ENCODE data around the gene CIART.
"Not testable (repeated sequence)": the region's sequence is repeated elsewhere in the genome, so short reads cannot be mapped to it uniquely, and the experiment has no call there.

CIART gene

GRCh38 chr1:150309758-150310508 lies 27.6 kb downstream of the CIART start:
- DNase-seq (ENCODE audit: low spot score): no peak

- DNase-seq (ENCODE audit: low spot score): no peak
These were observed 29.4 kb downstream of the CIART start for GRCh38 chr1:150311762-150312161.

- not testable (repeated sequence) for DNase-seq (ENCODE audit: low spot score)
These were observed 32.3 kb downstream of the CIART start for GRCh38 chr1:150314691-150315090.

GRCh38 chr1:150320667-150320978 lies 38.3 kb downstream of the CIART start:
- DNase-seq (ENCODE audit: low spot score): no peak

- DNase-seq (ENCODE audit: low spot score): no peak
These were observed 39.4 kb downstream of the CIART start for GRCh38 chr1:150321826-150322166.

- no peak for DNase-seq (ENCODE audit: low spot score)
These were observed 40.0 kb downstream of the CIART start for GRCh38 chr1:150322310-150322709.

GRCh38 chr1:150332651-150333290 lies 50.4 kb downstream of the CIART start:
- DNase-seq (ENCODE audit: low spot score): no peak
